ENCODE measurements around the gene PTPRG. TPM values are rescaled to one million over a fixed set of nuclear protein-coding genes. Genes with fewer than 3 reads are reported as not detected.

Gene PTPRG
- total and polyA plus RNA-seq, 7 donors, result 0.69 to 76.3 (median 62.7) TPM

GRCh38 chr3:61734749-61735686 is 173.6 kb downstream of the PTPRG start:
- intact Hi-C loops (cut with DNase I), result no loop called here
- H3K4me1 ChIP-seq, result peaks cover 0 to 34% (median 23%) of the 10 kb centered on the region in 4 donors
- no peak for DNase-seq
- H3K27me3 ChIP-seq, result no peaks in the 10 kb centered on the region
- no peaks in the 10 kb centered on the region for H3K9me3 ChIP-seq
- H3K4me3 ChIP-seq, result no peak overlapping the region
- H3K36me3 ChIP-seq, result no peaks in the 10 kb centered on the region
- 45 to 60% methylated on average over 6 of the region's 6 CpGs for WGBS, 2 donors
- peak overlapping the region in 1 of 4 donors; percentile 12 for H3K27ac ChIP-seq
- TF ChIP-seq CTCF (IDR thresholded peaks at IDR 0.05) (no peak), POLR2AphosphoS5 (IDR thresholded peaks at IDR 0.05) (no peak), POLR2A (IDR thresholded peaks at IDR 0.05) (no peak), EP300 (IDR thresholded peaks at IDR 0.05) (no peak)

- no peak for DNase-seq
- Histone ChIP-seq H3K36me3 (no peaks in the 10 kb centered on the region), H3K27ac (no peak overlapping the region), H3K9me3 (no peaks in the 10 kb centered on the region), H3K4me3 (no peak overlapping the region), H3K4me1 (peaks cover 0 to 36% (median 24%) of the 10 kb centered on the region in 4 donors), H3K27me3 (no peaks in the 10 kb centered on the region)
- intact Hi-C loops (cut with DNase I), result no loop called here
- 92% methylated on average over 5 of the region's 5 CpGs for WGBS, 2 donors
- TF ChIP-seq POLR2AphosphoS5 (IDR thresholded peaks at IDR 0.05), result no peak
- no peak for TF ChIP-seq CTCF (IDR thresholded peaks at IDR 0.05)
- no peak for TF ChIP-seq POLR2A (IDR thresholded peaks at IDR 0.05)
- TF ChIP-seq EP300 (IDR thresholded peaks at IDR 0.05), result no peak
Observed at GRCh38 chr3:61736506-61736905, 175.1 kb downstream of the PTPRG start.

GRCh38 chr3:61739640-61740039 is 178.3 kb downstream of the PTPRG start:
- Histone ChIP-seq H3K4me1 (peaks cover 0 to 30% (median 18%) of the 10 kb centered on the region in 4 donors), H3K9me3 (no peaks in the 10 kb centered on the region), H3K4me3 (no peak overlapping the region), H3K27ac (no peak overlapping the region), H3K36me3 (no peaks in the 10 kb centered on the region), H3K27me3 (no peaks in the 10 kb centered on the region)
- WGBS, 2 donors, result 98% methylated on average over 1 of the region's 1 CpG
- no peak for TF ChIP-seq POLR2AphosphoS5 (IDR thresholded peaks at IDR 0.05)
- TF ChIP-seq POLR2A (IDR thresholded peaks at IDR 0.05), result no peak
- TF ChIP-seq EP300 (IDR thresholded peaks at IDR 0.05), result no peak
- TF ChIP-seq CTCF (IDR thresholded peaks at IDR 0.05), result no peak
- no peak for DNase-seq
- intact Hi-C loops (cut with DNase I), result loop anchor here (10.0 kb wide), 1 partner anchor 175 kb away; the partner anchor contains the start of gene PTPRG

GRCh38 chr3:61740494-61740893 is 179.1 kb downstream of the PTPRG start:
- DNase-seq, result no peak
- Histone ChIP-seq H3K4me1 (peaks cover 0 to 30% (median 18%) of the 10 kb centered on the region in 4 donors), H3K27ac (no peak overlapping the region), H3K9me3 (no peaks in the 10 kb centered on the region), H3K27me3 (no peaks in the 10 kb centered on the region), H3K4me3 (no peak overlapping the region), H3K36me3 (no peaks in the 10 kb centered on the region)
- intact Hi-C loops (cut with DNase I), result loop anchor here (10.0 kb wide), 1 partner anchor 176 kb away; the partner anchor contains the start of gene PTPRG
- no peak for TF ChIP-seq POLR2A (IDR thresholded peaks at IDR 0.05)
- TF ChIP-seq POLR2AphosphoS5 (IDR thresholded peaks at IDR 0.05), result no peak
- no peak for TF ChIP-seq CTCF (IDR thresholded peaks at IDR 0.05)
- TF ChIP-seq EP300 (IDR thresholded peaks at IDR 0.05), result no peak
- WGBS, 2 donors, result 28 to 57% methylated on average over 1 of the region's 1 CpG
